Activated B cell treated with CpG ODN at 0.5 μM for 24 hours (primary cell): ENCODE data around the gene NRSN1. TPM values are rescaled to one million over a fixed set of nuclear protein-coding genes. Genes with fewer than 3 reads are reported as not detected.

Experiments used
- ATAC-seq: fragments of 200-7000 bp; cut with Tn5 transposase; one replicate; pipeline ENCODE4 v1.10.0; 2021; ENCODE audit warnings: low read depth, mild to moderate bottlenecking, moderate library complexity
- CTCF ChIA-PET: fragments of 350-600 bp; sonication (Branson Sonifier 250); formaldehyde crosslinking; loops from one replicate; lab custom pipeline; 2021; ENCODE audit warnings: antibody characterized with exemption; lab: Charles Lee
- POLR2A ChIA-PET: fragments of 350-600 bp; sonication (Branson Sonifier 250); formaldehyde crosslinking; loops from one replicate; lab custom pipeline; 2021; ENCODE audit warnings: antibody characterized with exemption; lab: Charles Lee
- DNase-seq: peaks from one replicate; pipeline ENCODE4 v3.0.0; 2022
- H3K27ac Mint-ChIP-seq: one replicate; pipeline ENCODE4 v1.8.0; 2020; ENCODE audit warnings: mixed read lengths
- H3K27me3 Mint-ChIP-seq: one replicate; pipeline ENCODE4 v1.8.0; 2021; ENCODE audit warnings: mixed read lengths
- H3K36me3 Mint-ChIP-seq: one replicate; pipeline ENCODE4 v1.8.0; 2021; ENCODE audit warnings: low read depth, mixed read lengths
- H3K4me1 Mint-ChIP-seq: one replicate; pipeline ENCODE4 v1.8.0; 2021; ENCODE audit warnings: mixed read lengths
- H3K4me3 Mint-ChIP-seq: one replicate; pipeline ENCODE4 v1.8.0; 2020; ENCODE audit warnings: mild to moderate bottlenecking, mixed read lengths
- H3K9me3 Mint-ChIP-seq: one replicate; pipeline ENCODE4 v1.8.0; 2020; ENCODE audit warnings: mixed read lengths
- intact Hi-C: fragments of 100-400 bp; cut with micrococcal nuclease; formaldehyde crosslinking; loops from one replicate; pipeline ENCODE4 v1.15.1; 2024
- total RNA-seq: library from RNA; stranded (reverse); gene quantifications from 2 replicates; pipeline ENCODE4 v1.2.3, GENCODE V29; 2022
- TF ChIP-seq, protein P1 (sequence below): fragments of 200-600 bp; IDR thresholded peaks from one replicate; pipeline ENCODE4 v1.8.0; 2022; ENCODE audit warnings: antibody characterized with exemption, mild to moderate bottlenecking

NRSN1 gene
- total RNA-seq, 1 donor from 2014 or later: not detected

DNA sequence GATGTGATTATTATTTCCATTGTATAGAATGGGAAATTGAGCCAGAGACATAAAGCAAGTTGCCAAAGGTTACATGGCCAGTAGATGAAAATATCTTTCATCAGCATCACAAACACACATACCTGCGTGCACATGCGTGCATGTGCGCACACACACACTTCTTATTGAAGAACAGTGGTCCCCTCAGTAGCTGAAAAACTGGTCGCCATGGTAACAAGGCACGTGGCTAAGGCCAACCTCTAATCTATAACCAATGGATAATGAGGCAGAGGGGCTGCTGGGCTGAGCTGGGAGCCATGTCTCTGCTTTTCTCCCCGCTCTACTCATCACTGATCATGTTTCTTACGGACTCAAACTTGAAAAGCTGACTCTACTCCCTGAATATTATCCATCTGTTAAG lies 60.3 kb downstream of the NRSN1 start:
- Mint-ChIP-seq H3K27me3 (peaks cover 2% of the 10 kb centered on the region), H3K36me3 (no peaks in the 10 kb centered on the region), H3K4me3 (no peak overlapping the region), H3K4me1 (no peaks in the 10 kb centered on the region), H3K27ac (no peak overlapping the region), H3K9me3 (no peaks in the 10 kb centered on the region)
- ChIA-PET CTCF (no interaction called here), POLR2A (no interaction called here)
- intact Hi-C loops: no loop called here
- DNase-seq: no peak
- no peak for ATAC-seq
- TF ChIP-seq, protein P1, sequence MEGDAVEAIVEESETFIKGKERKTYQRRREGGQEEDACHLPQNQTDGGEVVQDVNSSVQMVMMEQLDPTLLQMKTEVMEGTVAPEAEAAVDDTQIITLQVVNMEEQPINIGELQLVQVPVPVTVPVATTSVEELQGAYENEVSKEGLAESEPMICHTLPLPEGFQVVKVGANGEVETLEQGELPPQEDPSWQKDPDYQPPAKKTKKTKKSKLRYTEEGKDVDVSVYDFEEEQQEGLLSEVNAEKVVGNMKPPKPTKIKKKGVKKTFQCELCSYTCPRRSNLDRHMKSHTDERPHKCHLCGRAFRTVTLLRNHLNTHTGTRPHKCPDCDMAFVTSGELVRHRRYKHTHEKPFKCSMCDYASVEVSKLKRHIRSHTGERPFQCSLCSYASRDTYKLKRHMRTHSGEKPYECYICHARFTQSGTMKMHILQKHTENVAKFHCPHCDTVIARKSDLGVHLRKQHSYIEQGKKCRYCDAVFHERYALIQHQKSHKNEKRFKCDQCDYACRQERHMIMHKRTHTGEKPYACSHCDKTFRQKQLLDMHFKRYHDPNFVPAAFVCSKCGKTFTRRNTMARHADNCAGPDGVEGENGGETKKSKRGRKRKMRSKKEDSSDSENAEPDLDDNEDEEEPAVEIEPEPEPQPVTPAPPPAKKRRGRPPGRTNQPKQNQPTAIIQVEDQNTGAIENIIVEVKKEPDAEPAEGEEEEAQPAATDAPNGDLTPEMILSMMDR: no peak

DNA sequence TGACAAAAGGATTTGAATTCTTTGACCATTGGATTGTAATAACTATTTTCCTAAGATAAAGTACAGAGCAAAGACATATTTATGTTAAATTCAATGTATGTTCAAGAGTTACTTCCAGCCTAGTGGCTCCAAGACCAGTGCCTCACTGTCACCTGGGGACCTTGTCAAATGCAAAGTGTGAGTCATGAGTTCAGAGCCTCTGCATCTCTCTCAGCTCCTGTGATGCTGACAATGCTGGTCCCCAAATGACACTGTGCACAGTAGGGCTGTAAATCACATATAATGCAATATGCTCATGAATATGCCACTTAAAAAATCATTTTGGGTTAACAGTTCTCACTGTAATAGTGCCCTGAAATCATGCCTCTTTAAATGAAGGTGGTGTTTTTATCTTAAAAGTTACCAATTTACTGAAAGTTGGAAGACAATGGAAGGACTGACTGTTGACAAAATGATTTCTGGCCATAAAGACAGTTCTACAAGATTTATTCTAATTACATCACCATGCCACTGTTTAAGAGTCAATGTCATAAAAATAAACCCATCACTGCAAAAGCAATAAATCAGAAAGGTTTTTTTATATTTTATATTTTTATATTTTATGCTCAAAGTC lies 62.1 kb downstream of the NRSN1 start:
- no peak for ATAC-seq
- no peak for DNase-seq
- no peaks in the 10 kb centered on the region for H3K4me1 Mint-ChIP-seq
- CTCF ChIA-PET: no interaction called here
- intact Hi-C loops: no loop called here
- no peaks in the 10 kb centered on the region for H3K36me3 Mint-ChIP-seq
- TF ChIP-seq, protein P1: no peak
- no peaks in the 10 kb centered on the region for H3K9me3 Mint-ChIP-seq
- no peak overlapping the region for H3K27ac Mint-ChIP-seq
- no peak overlapping the region for H3K4me3 Mint-ChIP-seq
- H3K27me3 Mint-ChIP-seq: peaks cover 7% of the 10 kb centered on the region
- POLR2A ChIA-PET: no interaction called here

DNA sequence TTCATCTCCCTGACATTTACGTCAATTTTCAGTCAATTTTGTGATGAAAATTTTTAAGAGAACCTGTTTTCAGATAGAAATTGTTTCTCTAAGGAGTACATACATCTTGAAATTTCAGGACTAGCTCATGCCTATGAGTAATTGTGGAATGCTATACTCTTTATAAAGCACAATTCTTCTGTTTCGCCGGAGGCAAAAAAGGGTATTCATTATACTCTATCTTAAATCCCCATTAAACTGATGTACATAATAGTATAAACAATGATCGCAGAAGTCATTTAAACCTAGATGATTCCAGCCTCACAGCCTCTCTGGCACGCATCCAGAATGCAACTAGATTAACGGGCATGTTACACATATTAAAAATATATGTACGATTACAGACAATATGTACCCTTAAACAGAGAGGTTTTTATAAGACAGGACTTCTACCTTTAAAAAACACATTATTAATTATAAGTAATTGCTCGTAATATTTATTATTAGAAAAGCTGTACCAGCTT lies 62.6 kb downstream of the NRSN1 start:
- no peaks in the 10 kb centered on the region for H3K36me3 Mint-ChIP-seq
- intact Hi-C loops: no loop called here
- TF ChIP-seq, protein P1: no peak
- H3K4me3 Mint-ChIP-seq: no peak overlapping the region
- CTCF ChIA-PET: no interaction called here
- no peaks in the 10 kb centered on the region for H3K9me3 Mint-ChIP-seq
- H3K27me3 Mint-ChIP-seq: peaks cover 7% of the 10 kb centered on the region
- no peak for ATAC-seq
- DNase-seq: no peak
- no peak overlapping the region for H3K27ac Mint-ChIP-seq
- POLR2A ChIA-PET: no interaction called here
- no peaks in the 10 kb centered on the region for H3K4me1 Mint-ChIP-seq

DNA sequence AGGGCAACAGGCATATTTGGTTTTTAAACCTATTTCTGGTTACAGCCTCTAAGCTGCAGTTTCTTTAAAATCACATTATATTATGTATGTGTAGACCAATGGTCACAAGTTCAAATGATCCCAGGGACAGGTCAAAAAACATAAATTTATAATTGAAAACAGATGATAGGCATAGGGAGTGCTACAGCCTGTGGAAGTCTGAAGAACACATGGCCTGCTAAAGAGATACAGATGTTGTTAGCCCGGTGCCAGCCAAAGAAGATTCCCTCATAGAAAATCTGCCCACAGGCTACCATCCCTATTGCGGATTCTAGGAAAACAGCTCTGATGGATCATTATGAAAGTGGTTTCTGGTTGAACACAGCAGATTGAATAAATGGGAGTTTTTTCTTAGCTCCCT lies 65.3 kb downstream of the NRSN1 start:
- Mint-ChIP-seq H3K27ac (no peak overlapping the region), H3K9me3 (no peaks in the 10 kb centered on the region), H3K4me1 (no peaks in the 10 kb centered on the region), H3K4me3 (no peak overlapping the region), H3K36me3 (no peaks in the 10 kb centered on the region), H3K27me3 (peaks cover 7% of the 10 kb centered on the region)
- TF ChIP-seq, protein P1: no peak
- DNase-seq (no peak), ATAC-seq (no peak)
- CTCF ChIA-PET: no interaction called here
- POLR2A ChIA-PET: no interaction called here
- intact Hi-C loops: no loop called here

DNA sequence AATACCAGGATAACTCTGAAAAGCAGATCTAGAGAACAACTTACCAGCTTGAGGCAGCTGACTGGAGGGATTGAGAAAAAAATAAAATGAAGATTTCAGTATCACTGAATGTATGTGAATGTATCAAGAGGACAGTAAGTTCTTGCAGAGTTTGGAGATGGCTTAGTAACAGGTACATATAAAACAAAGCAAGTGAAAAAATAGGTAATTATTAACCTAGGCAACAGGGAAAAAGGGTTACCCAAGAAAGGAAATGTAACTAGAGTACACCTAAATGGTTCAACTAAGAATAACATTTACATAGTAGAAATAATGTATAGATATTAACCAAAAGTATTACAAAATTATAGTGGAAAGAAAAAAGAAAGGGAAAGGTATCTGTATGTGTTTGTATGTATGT lies 67.3 kb downstream of the NRSN1 start:
- TF ChIP-seq, protein P1: no peak
- POLR2A ChIA-PET: no interaction called here
- H3K9me3 Mint-ChIP-seq: no peaks in the 10 kb centered on the region
- no peak overlapping the region for H3K27ac Mint-ChIP-seq
- no peaks in the 10 kb centered on the region for H3K4me1 Mint-ChIP-seq
- peaks cover 11% of the 10 kb centered on the region for H3K27me3 Mint-ChIP-seq
- no peaks in the 10 kb centered on the region for H3K36me3 Mint-ChIP-seq
- no peak overlapping the region for H3K4me3 Mint-ChIP-seq
- no peak for ATAC-seq
- no peak for DNase-seq
- CTCF ChIA-PET: no interaction called here
- intact Hi-C loops: no loop called here
